CD4-positive, alpha-beta T cell treated with Interleukin-6 for 4 hours (primary cell): Measurements from ENCODE around the gene RNF151.
"Not testable (repeated sequence)": the region's sequence is repeated elsewhere in the genome, so short reads cannot be mapped to it uniquely, and the experiment has no call there.

ENCODE experiments used
- DNase-seq: peaks from one replicate; pipeline ENCODE4 v3.0.0-alpha.2; 2020; ENCODE audit warnings: mixed read lengths

The RNF151 gene

DNA sequence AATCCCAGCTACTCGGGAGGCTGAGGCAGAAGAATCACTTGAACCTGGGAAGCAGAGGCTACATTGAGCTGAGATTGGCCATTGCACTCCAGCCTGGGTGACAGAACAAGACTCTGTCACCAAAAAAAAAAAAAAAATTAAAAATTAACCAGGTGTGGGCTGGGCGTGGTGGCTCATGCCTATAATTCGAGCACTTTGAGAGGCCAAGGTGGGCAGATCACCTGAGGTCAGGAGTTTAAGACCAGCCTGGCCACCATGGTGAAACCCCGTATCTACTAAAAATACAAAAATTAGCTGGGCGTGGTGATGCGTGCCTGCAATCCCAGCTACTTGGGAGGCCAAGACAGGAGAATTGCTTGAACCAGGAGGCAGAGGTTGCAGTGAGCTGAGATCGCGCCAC lies 26.8 kb upstream of the RNF151 start:
- not testable (repeated sequence) for DNase-seq

DNA sequence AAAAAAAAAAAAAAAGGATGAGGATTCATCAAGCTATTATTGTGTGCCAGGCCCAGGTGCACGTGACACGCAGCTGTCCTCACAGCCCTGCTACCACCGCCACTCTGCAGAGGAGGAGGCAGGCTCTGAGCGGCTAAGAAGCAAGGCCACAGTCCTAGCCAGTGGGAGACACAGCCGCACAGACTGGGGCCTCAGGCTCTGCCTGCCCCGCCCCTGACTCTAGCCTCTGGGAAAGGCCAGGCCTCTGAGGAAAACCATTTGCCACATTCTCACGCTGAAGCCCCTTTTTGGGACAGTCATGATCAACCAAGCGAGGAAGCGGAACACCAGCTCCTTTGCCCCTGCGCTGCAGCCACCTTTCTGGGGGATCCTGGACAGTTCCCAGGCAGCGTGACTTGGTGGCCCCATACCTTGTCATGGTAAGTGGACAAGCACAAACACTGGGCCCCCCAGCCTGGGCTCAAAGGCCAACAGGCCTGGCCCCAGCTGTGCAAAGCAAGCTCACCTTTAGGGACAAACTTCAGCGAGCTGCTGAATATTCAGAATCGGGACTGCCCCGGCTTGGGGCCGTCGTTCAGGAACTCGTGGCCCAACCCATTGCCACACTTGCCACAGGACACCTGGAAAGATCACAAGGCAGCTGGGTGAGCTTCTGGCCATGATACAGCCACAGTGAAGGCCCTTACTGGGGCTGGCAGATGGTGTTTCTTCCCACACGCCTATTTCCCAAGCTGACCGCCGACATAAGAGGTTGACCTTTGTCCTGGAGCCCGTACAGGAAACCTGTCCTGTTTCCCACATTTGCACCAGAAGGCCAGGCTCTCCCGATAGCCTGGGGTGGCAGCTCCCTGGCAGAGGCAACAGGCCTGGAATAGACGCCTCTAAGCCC lies 26.1 kb upstream of the RNF151 start:
- no peak for DNase-seq

DNA sequence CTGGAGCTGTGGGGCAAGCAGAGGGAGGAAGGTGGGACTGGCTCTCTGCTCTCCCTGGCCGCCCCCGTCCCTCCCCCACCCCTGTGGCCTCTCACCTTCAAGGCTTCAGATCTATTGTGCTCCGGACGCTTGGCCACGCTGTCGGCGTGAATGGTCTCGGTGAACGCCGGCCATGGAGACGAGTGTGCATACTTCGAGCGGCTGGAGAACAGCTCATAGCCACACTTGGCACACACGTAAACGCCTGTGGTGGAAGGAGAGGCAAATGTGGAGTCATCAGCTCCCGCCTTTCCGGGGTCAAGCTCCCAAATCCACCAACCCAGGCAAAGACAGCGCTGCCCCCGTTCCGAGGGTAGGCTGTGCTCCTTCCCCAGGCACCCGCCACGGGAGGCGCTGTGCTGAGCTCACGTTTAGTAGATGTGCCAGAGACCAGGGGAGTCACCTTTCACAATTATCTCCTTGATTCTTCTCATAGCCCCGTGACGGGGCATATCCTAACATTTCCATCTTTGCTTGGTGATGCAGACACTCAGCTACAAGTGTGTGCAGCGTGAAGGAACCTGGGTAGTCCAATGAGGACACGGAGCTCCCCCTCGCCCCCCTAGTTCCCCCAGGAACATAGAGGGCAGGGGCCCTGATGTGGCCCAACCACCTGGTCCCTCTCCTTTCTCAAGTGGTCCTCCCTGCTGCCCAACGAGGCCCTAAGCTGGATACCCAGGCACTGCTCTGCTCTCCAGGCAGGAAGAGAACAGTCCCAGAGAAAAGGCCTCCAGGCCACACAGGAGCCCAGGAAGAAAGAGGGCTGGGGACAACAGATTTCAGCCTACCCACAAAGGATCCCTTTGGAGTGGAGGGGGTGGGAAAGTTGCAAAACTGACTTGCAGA lies 25.3 kb upstream of the RNF151 start:
- no peak for DNase-seq

DNA sequence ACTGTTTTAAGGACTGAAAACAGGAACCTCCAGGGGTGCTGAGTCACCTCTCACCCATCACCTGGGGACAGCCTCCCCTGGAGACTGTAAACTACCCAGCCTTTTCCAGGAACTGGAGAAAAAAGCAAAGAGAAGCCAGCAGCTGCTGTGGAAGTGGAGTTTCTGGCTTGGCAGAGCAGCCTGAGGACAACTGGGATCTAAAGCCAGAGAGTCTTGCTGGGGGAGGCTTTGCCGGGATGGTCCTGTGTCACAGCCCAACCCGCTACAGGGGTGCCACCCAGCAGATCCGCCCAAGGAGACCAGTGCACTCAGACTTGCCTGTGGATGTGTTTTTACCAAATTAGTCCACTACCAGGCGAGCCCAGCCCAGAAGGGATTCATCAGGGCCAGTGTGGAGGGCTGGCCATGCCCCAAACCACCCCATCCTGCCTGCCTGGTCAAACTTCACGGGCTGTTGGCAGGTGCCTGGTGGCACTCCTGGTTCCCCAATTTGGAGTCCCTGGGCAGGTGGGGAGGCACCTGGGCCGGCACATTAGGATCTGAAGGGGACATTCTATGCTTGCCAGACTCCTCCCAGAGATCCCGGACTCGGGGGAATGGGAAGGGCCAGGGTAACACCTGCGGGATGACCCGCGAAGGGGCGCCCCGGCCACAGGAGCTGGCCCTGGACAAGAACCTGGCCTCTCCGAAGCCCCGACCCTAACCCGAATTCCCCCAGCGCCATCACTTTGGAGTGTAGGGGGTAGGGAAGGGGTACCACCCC lies 24.4 kb upstream of the RNF151 start:
- DNase-seq = no peak

DNA sequence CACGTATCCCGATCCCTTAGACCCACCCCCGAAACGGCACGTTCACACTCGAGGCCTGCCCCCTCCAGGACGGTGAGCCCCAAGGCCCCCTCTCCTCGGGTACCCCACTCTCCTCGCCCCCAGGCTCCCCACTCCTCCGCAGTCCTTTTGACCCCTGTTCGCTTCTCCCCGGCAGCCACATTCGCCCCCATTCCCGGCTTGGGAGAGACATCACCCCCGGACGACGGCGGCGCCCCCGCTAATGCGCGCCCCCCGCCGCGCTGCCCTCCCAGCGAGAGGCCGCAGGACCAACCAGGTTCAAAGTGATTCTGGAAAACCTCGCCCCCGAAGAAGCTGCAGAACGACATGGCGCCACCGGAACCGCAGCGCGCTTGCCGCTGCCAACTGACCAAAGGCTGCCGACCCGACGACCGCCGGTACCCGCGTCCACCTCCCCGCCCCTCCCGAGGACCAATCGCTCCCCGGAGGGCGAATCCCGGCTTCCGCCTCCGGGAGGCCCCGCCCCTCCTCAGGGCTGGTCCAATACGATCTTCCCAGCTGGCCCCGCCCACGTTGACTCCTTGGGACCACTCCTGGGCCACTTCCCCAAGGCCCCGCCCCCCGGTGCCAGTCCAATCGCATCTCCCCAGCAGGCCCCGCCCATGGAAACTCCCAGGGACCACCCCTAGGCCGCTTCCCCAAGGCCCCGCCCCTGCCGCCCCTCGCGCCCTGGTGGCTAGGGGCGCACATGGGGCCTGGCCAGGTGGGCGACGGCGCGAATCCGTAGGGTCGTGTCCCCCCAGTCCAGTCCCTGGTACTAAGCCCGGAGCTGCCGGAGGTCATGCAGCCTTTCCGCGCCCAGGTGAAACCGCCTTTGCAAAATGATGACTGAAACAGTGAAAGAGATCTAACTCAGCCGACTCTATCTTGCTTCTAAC lies 23.6 kb upstream of the RNF151 start, which contains the start of gene MSRB1:
Gene MSRB1 (minus strand): TSS at position 390 of the 917 bp plus-strand sequence. CDS start 43 bp downstream, at position 347.
- peak; percentile 100 for DNase-seq

DNA sequence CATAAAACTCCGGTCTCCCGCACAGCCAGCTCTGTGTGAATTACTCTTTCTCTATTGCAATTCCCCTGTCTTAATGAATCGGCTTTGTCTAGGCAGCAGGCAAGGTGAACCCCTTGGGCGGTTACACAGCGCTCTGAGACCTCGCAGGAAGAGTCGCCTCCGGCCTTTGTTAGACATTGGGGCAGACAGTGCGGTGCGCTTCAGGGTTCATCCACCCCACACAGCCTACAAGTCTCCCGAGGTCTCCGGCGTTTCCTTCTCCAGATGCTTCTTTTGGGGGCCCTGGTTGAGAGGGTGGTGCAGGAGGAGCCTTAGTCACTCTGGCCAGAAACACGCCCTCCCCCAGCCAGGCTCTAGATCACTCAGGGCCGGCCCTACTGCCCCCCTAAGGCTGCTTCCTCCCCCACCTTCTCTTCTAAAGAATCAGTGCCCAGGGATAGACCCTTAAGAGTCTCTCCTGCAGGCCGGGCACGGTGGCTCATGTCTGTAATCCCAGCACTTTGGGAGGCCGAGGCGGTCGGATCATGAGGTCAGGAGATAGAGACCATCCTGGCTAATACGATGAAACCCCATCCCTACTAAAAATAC lies 21.9 kb upstream of the RNF151 start:
- no peak for DNase-seq

DNA sequence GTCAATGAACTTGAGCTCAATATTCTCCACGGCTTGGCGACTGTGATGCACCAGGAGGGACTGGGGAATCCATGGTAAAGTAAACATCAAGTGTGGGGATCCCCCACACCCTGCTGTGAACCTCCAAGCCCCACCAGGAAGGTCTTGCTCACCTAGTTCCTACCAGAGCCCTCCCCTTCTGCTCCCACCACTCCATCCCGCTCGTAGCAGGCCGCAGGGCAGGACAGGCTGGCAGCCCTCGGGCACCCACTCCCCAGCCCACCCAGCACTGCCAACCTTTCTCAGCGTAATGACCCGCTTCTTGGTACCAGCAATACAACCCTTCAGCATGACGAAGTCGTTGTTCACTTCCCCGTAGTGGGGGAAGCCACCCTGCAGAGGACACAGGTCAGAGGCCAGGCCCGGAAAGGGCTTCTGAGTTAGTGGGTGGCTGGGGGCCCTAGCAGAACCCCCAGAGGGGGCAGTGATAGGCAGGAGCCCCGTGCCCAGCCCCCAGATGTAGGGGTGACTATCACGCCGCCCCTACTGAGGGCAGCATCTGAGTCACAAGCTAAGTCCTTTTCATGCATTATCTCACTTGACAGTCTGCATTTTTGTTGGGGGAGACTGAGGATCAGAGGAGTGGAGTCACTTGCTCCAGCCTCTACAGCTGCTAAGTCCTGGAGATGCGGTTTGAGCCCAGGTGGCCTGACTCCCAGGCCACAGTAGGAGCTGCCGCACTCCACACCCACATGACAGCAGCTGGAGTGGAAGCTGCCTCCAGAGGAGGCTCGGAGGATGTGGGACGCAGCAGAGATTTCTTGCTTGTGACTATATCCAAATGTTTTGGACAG lies 20.9 kb upstream of the RNF151 start:
- no peak for DNase-seq

DNA sequence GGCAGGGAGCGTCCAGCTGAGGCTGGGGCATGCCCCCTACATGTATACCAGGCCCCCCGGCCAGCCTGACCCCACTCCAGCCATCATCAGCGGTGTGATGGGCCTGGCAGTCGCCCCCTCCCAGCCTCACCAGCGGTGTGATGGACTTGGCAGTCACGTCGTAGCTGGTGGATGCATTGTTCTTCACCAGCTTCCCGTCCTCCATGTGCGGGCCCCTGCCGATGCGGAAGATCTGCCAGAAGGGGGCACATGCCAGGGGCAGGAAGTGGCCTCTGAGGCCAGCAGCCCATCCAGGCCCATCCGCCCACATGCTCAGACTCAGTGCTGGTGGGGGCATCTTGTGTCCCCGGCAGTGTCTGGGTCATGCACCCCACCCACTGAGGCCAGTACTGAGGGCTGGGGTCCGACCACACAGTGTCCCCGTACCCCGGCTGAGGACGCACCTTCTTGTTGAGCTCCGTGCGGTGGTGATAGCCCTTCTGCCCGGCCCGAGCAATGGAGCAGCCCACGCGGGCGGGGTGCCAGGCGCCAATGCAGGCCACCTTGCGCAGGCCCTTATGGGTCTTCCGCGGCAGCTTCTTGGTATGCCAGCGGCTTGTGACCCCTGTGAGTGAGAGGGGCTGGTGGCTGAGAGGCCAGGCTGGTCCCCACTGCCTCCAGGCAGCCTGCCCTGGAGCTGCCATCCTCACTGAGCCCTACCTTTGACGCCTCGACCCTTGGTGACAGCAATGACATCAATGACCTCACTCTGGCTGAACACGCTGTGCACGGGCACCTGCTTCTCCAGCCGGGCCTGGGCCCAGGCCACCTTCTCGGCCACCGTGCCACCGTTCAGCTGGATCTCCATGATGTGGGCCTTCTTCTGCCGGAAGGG lies 19.9 kb upstream of the RNF151 start:
- DNase-seq = no peak

DNA sequence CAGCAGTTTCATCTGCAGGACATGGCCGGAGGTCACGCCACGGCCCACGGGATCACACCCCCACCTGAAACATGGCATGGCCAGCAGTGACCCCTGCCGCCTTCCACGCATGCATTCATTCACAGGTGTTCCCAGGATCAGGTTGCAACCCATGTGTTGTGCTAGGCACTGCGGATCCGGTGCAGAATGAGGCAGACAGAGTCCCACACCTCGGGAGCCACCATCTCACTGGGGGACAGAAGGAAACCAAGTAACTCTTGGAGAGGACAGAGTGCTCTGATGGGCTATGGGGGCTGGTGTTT lies 19.3 kb upstream of the RNF151 start:
- DNase-seq = no peak

DNA sequence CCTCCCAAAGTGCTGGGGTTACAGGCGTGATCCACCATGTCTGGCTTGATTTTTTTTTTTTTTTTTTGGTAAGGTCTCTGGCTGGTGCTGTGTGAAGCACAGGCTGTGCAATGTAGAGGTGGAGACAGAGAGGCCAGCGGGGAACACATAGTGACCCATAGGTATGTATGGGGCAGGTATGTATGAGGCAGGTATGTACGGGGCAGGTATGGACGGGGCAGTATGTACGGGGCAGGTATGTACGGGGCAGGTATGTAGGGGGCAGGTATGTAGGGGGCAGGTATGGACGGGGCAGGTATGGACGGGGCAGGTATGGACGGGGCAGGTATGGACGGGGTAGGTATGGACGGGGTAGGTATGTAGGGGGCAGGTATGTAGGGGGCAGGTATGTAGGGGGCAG lies 17.1 kb upstream of the RNF151 start:
- no peak for DNase-seq

DNA sequence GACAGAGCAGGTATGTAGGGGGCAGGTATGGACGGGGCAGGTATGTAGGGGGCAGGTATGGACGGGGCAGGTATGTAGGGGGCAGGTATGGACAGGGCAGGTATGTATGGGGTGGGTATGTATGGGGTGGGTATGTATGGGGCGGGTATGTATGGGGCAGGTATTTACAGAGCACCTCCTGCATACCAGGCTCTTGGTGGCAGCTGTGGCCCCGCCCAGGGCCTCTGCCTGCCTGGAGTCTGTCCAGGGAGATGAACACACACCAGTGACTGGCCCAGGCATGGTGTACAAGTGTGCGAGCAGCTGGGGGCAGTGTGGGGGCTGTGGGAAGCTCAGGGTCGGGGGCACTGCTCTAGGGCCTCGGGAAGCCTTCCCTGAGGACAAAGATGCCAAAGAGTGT lies 16.6 kb upstream of the RNF151 start:
- no peak for DNase-seq

DNA sequence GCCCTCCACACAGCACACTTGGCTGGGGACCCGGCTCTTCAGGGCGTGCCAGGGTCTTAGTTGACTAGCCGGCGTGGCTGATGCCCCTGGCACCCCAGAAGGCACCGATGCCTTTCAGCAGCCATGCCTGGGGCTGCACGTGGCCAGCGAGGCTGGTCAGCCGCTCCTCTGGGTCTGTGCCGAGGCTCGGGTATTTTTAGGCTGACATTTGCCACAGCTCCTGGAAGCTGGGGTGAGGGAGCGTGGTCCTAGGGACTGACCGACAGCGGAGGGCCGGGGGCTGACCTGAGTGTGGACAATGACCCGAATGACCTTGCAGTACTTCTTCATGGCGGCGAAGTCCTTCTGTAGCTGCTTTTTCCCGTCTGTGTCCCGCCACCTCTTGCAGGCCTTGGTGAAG lies 16.1 kb upstream of the RNF151 start:
- DNase-seq = no peak

DNA sequence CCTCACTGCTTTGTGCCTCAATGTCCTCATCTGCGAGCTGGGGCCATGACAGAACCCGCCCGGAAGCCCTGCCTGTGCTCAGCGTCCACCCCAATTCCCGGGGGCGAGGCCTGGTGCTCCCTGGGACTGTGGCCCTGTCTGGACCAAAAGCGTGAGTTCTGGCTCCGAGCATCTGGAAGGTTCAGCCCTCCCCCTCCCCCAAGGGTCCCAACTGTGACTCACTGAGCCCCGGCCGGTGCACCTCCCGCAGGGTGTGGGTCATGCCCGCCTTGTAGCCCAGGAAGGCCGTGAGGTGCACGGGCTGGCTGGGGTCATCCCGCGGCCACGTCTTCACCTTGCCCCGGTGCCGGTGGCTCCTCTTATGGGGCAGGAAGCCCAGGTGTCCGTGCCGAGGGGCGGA lies 12.9 kb upstream of the RNF151 start:
- no peak for DNase-seq

DNA sequence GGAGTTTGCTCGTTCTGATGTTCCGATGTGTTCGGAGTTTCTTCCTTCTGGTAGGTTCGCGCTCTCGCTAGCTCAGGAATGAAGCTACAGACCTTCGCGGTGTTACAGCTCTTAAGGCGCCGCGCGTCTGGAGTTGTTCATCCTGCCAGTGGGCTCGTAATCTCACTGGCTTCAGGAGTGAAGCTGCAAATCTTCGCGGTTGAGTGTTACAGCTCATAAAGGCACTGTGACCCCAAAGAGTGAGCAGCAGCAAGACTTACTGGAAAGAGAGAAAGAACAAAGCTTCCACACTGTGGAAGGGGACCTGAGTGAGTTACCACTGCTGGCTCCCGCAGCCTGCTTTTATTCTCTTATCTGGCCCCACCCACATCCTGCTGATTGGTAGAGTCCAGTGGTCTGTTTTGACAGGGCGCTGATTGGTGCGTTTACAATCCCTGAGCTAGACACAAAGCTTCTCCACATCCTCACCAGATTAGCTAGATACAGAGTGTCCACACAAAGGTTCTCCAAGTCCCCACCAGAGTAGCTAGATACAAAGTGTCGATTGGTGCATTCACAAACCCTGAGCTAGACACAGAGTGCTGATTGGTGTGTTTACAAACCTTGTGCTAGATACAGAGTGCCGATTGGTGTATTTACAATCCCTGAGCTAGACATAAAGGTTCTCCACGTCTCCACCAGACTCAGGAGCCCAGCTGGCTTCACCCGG lies 9.1 kb upstream of the RNF151 start:
- DNase-seq = not testable (repeated sequence)

DNA sequence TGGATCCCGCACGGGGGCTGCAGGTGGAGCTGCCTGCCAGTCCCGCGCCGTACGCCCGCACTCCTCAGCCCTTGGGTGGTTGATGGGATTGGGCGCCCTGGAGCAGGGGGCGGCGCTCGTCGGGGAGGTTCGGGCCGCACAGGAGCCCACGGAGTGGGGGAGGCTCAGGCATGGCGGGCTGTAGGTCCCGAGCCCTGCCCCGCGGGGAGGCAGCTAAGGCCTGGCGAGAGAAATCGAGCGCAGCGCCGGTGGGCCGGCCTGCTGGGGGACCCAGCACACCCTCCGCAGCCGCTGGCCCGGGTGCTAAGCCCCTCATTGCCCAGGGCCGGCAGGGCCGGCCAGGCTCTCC lies 8.5 kb upstream of the RNF151 start:
- DNase-seq = not testable (repeated sequence)

DNA sequence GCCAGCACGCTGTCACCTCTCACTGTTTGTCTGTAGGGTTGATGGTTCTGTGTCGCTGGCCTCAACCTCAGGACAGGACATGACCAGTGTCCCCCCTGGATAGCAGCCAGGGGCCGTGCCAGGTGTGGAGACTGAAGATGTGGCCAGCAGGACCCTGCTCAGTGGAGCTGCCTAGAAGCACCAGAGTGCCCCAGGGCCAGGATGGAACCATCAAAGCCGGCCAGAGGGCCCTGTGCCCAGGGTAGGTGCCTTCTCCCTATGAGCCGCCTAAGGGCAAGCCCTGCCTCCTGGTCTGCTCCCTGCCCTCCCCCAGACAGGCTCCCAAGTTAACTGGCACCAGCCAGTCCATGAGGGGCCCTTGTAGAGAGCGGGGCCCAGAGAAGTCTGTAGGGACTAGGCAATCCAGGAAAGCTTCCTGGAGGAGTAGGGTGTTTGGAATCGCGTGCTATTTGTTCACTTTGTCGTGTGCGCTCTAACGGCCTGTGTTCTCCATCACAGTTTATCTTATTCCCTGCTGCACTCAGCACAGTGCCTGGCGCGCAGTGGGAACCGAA lies 7.9 kb upstream of the RNF151 start:
- no peak for DNase-seq

DNA sequence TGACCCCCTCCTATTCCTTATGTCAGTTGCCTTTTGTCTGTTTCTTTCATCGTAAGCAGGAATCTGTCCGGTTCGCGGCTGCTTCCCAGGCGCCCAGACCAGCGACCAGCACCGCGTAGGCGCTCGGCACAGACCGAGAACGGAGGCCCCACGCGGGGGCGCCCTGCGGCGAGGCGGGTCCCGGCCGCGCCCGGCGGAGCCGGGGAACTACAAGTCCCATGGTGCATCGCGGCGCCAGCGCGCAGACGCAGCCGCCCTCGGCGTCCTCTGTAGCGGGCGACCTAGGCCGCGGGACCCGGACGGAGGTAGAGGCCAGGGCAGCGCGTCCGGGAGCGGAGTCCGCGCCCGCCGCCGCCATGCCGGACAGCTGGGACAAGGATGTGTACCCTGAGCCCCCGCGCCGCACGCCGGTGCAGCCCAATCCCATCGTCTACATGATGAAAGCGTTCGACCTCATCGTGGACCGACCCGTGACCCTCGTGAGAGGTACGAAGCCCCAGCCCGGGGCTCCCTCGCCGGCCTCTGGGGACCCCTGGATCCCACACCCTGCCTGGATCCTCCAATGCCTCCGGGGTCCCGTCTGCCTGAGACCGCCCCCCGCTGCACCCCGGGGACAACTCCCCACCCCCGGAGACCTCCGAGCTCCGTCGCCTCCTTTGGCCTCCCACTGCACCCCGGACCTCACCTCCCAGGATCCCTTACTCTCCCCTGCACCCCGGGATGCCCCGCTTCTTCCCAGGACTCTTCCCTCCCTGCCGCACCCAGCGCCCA lies 7.2 kb upstream of the RNF151 start, which contains the start of gene NDUFB10:
Gene NDUFB10 (plus strand): TSS at position 270 of the 771 bp plus-strand sequence. CDS start 87 bp downstream, at position 357.
- peak; percentile 93 for DNase-seq
